GM10847 (cell line): Measurements from ENCODE around the gene COL4A2.

ENCODE experiments used
- POLR2A ChIP-seq: IDR thresholded peaks from 2 replicates; pipeline ENCODE4 v1.6.1; 2011; ENCODE audit not compliant: insufficient read length; ENCODE audit errors: extremely low read depth

COL4A2 gene

GRCh38 chr13:110463871-110464510 is 156.9 kb downstream of the COL4A2 start:
- TF ChIP-seq POLR2A = no peak

GRCh38 chr13:110464556-110465333 is 157.7 kb downstream of the COL4A2 start:
- TF ChIP-seq POLR2A = no peak

- no peak for TF ChIP-seq POLR2A
Observed at GRCh38 chr13:110465696-110466095, 158.6 kb downstream of the COL4A2 start.

- no peak for TF ChIP-seq POLR2A
Observed at GRCh38 chr13:110466266-110466915, 159.3 kb downstream of the COL4A2 start.

- TF ChIP-seq POLR2A = no peak
Observed at GRCh38 chr13:110467516-110468110, 160.5 kb downstream of the COL4A2 start.

GRCh38 chr13:110468986-110469495 is 162.0 kb downstream of the COL4A2 start:
- TF ChIP-seq POLR2A = no peak

GRCh38 chr13:110469597-110469996 is 162.5 kb downstream of the COL4A2 start:
- TF ChIP-seq POLR2A = no peak

- no peak for TF ChIP-seq POLR2A
Observed at GRCh38 chr13:110470272-110471009, 163.4 kb downstream of the COL4A2 start.

- no peak for TF ChIP-seq POLR2A
Observed at GRCh38 chr13:110471156-110471832, 164.2 kb downstream of the COL4A2 start.

GRCh38 chr13:110471833-110472162 is 164.7 kb downstream of the COL4A2 start:
- TF ChIP-seq POLR2A = no peak

GRCh38 chr13:110472904-110473563 is 165.9 kb downstream of the COL4A2 start:
- no peak for TF ChIP-seq POLR2A

GRCh38 chr13:110474713-110475112 is 167.6 kb downstream of the COL4A2 start:
- TF ChIP-seq POLR2A = no peak

- no peak for TF ChIP-seq POLR2A
Observed at GRCh38 chr13:110475117-110475516, 168.0 kb downstream of the COL4A2 start.
